GM10847 (cell line): ENCODE measurements around the gene BTF3L4.

ENCODE experiments used
- POLR2A ChIP-seq: IDR thresholded peaks from 2 replicates; pipeline ENCODE4 v1.6.1; 2011; ENCODE audit not compliant: insufficient read length; ENCODE audit errors: extremely low read depth

BTF3L4 gene

DNA sequence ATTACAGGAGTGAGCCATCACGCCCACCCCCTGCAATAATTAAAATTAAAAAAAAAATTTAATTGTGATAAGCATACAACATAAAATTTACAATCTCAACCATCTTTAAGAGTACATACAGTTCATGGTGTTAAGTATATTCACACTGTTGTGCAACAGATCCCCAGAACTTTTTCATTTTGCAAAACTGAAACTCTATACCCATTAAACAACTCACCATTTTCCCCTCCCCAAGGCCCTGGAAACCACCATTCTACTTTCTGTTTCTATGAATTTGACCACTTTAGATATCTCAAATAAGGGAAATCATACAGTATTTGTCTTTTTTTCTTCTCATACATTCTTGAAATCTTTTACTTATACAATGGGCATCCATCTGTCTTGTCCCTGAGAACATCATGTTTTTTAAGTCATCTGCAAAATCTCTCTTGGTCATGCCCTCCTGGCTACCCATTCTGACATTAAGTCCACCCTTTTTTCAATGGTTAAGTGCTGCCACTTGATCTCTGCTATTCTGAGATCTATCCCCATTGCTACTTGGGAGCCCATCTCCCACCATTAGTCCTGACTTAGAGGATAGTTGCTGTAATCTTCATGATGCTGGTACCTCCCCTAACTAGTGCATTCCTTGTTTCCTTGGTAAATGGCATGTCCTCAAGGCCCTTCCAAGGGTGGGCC is 46.4 kb downstream of the BTF3L4 start:
- no peak for TF ChIP-seq POLR2A

DNA sequence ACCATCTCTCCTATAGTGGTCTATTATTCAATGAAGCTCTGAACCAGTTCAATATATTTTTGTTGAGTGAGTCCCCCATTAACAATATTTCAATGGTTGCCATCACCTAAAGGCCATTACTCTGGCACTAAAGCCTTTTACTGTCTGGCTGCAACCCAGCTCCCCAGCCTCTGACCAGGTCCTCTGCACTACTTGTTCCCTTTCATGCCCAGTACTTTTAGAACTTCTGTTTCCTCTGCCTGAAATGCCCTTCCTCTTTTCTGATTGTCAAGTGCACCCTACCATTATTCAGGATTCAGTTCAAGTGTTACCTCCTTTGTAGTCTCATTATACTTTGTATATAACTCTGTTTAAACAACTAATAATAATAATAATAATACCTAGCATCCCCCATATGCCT is 55.4 kb downstream of the BTF3L4 start:
- TF ChIP-seq POLR2A, result no peak

DNA sequence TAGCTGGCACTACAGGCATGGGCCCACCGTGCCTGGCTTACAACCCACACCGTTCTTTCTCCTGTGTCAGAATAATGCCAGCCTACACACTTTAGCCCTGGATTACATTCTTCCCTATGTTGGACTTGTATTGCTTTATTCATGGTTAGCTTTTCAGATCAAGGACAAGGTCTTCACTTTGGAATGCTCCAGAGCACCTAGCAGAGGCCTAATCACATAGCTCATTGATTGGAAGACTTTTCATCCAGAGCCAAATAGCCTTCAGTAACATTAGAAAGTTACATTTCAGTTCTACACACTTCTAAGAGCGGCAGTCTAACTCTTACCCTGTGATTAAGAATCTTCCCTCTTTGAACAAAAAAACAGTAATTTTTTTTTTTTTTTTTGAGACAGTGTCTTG is 56.4 kb downstream of the BTF3L4 start:
- no peak for TF ChIP-seq POLR2A

DNA sequence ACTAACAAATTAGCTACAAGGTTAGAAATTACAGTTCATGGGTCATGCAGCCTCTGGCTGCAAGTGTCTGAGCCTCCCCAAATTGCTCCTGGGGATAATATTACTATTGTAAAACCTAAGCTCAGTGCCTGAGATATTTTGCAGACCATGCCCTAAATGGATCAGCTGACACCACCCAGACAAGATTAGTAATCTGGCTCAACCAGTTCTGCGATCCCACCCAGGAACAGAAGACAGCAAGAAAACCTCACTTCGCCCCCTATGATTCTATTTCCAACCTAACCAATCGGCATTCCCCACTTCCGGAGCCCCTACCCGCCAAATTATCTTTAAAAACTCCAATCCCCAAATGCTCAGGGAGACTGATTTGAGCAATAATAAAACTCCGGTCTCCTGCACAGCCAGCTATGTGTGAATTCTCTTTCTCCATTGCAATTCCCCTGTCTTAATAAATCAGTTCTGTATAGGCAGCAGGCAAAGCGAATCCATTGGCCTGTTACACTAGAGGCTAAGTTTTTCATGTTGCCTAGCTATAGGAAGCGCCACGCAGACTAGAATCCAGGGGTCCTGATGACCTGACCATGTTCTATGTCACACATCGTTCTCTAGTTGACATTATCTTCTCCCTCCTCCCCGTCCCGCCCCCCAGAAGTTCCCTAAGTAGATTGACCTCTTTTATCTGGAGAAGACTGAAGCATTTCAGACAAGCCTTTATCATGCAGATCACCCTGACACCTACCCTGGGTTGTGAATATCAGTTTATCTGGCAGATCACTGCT is 63.4 kb downstream of the BTF3L4 start:
- no peak for TF ChIP-seq POLR2A

DNA sequence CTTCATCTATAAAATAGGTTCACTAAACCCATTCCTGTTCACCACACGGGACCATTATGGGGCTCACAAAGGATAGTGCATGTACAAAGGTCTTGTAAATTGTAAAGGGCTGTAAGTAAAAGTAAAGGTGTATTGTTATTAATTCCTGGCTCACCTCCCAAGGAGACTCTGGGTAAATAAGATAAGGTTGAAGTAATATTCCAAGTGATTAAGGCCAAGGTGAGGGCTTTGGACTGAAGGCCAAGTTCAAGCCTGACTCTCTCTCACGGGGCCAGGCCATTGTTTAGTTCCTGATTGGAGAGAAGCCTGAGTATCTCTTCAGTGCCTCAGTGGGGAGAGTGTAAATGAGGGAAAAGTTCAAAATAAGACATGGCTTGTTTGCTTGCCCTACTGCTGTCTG is 66.3 kb downstream of the BTF3L4 start:
- TF ChIP-seq POLR2A, result no peak

DNA sequence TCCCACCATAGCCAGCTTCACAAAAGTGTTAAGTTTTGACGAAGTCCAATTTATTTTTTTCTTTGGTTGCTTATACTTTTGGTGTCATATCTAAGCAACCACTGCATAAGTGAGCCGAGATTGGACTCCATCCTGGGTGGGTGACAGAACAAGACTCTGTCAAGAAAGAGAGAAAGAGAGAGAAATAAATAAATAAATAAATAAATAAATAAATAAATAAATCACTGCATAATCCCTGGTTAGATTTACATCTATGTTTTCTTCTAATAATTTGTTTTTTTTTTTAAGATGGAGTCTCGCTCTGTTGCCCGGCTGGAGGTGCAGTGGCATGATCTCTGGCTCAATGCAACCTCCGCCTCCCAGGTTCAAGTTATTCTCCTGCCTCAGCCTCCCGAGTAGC is 67.5 kb downstream of the BTF3L4 start:
- no peak for TF ChIP-seq POLR2A

DNA sequence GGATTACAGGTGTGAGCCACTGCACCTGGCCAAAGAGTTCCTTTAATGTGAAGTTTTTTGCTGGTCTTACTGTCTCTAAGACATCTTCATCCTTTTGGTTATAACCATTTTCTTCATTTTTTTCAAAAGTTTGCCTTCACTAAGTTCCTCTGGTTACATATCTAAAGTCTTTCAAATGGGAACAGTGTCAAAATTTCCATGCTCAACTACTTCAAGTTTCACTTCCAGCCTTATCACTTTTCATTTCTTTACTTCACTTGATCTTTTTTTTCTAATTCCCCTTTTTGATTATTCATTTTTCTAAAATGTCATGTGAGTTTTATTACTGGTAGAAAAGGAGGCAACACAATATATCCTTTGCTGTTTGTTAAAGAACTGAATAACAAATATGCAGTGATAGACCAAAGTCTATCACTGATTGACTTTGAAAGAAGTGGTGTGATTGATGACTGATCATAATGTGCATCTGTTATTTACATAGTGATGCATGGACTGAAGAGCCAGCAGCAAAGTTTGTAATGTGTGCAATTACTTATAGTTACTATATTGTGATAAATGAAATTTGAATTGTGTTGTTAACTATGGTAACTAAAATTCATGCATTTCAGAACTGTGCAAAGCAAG is 69.8 kb downstream of the BTF3L4 start:
- no peak for TF ChIP-seq POLR2A

DNA sequence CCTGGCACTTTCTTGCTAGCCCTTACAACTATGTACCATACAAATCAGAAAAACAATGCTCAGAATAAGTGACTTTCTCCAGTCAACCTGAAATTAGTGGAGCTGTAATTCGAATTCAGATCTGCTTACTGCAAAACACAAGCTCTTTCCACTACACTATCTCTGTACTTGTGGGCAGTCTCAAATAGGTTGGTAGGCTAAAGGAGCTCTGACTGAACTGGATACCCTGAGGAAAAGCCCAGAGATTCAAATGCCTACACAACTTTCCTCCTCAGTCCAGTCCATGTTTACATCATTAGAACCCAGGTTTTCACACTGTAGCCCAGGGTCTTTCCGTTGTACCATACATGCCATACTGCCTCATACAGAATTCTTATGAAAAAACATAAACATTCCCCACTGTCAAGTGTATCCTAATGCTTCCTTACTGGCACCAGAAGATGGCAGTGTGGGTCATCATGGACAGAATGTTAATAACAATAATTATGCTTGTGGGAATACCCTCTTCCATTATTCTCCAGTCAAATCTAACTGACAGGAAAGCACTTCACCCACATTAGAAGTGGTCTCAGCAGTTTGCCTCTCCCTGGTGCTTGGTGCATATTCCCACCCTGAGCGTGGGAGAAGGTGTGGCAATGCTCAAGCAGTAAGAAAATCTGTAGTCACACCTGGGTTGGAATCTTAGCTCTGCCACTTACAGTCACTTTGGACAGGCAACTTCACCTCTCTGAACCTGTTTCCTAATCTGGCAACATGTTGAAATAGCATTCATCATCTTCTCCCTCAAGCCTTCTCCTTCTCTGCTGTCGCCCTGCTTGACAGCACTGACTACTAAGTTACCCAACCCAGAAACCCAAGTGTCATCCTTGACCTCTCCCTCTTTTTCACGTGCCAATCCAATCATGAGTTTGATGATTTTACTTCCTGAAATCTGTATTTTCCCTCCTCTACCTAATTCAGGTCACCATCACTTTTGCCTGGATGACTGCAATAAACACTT is 71.4 kb downstream of the BTF3L4 start:
- no peak for TF ChIP-seq POLR2A

DNA sequence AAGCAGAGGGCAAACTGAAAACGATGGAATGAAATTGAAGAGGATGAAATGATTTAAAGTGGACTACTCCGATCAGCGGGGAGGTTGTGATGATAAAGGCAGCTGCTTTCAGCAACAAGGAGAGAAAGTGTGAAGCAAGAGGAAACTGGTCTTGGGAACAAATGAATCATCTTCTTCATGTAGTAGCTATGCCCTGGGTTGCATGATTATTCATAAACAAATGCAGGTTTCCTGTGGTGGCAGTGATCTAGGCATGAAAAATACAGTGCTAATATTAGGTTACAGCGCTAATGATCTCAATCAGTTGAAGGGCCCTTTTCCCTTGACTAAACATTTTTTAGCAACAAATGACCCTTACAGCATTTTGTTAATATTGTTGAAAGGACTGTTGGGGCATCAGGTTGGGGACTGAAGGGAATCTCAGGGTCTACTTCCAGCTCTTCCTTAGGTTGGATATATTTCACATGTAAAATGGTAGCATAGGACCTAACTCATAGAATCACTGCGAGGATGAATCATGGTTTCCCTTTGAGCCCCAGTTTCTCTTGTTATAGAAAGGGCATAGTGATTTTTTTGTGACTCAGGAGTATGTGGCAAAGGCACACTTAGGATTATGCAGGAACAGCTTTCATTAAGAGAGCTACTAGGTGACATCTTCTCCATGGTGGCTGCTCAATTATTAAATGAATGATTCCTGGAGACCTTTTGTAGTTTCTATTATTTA is 83.9 kb downstream of the BTF3L4 start:
- no peak for TF ChIP-seq POLR2A
